Activated naive CD4-positive, alpha-beta T cell treated with anti-CD3 and anti-CD28 coated beads, Interleukin-2, amount 10 ng/mL, durations not matched to agents 7 days and 5 days (primary cell): Measurements from ENCODE around the gene PIGU.
A peak's percentile ranks its signal among the peaks of the same experiment; 100 is the strongest.
"Not testable (repeated sequence)": the region's sequence is repeated elsewhere in the genome, so short reads cannot be mapped to it uniquely, and the experiment has no call there.

Source experiments
- CTCF ChIA-PET: fragments of 350-600 bp; sonication (Branson Sonifier 250); formaldehyde crosslinking; loops from one replicate; lab custom pipeline; 2021; ENCODE audit warnings: antibody characterized with exemption; lab: Charles Lee
- DNase-seq: peaks from one replicate; pipeline ENCODE4 v3.0.0-alpha.2; 2020
- H3K27ac Mint-ChIP-seq: one replicate; pipeline ENCODE4 v1.8.0; 2021; ENCODE audit warnings: mild to moderate bottlenecking, moderate library complexity, mixed read lengths
- H3K27me3 Mint-ChIP-seq: one replicate; pipeline ENCODE4 v1.8.0; 2021; ENCODE audit warnings: mild to moderate bottlenecking, mixed read lengths
- H3K36me3 Mint-ChIP-seq: one replicate; pipeline ENCODE4 v1.8.0; 2021; ENCODE audit warnings: mixed read lengths
- H3K4me1 Mint-ChIP-seq: one replicate; pipeline ENCODE4 v1.8.0; 2021; ENCODE audit warnings: mixed read lengths
- H3K4me3 Mint-ChIP-seq: one replicate; pipeline ENCODE4 v1.8.0; 2021; ENCODE audit warnings: mild to moderate bottlenecking, moderate library complexity, mixed read lengths
- H3K9me3 Mint-ChIP-seq: one replicate; pipeline ENCODE4 v1.8.0; 2021; ENCODE audit warnings: mixed read lengths

PIGU gene, protein sequence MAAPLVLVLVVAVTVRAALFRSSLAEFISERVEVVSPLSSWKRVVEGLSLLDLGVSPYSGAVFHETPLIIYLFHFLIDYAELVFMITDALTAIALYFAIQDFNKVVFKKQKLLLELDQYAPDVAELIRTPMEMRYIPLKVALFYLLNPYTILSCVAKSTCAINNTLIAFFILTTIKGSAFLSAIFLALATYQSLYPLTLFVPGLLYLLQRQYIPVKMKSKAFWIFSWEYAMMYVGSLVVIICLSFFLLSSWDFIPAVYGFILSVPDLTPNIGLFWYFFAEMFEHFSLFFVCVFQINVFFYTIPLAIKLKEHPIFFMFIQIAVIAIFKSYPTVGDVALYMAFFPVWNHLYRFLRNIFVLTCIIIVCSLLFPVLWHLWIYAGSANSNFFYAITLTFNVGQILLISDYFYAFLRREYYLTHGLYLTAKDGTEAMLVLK

DNA sequence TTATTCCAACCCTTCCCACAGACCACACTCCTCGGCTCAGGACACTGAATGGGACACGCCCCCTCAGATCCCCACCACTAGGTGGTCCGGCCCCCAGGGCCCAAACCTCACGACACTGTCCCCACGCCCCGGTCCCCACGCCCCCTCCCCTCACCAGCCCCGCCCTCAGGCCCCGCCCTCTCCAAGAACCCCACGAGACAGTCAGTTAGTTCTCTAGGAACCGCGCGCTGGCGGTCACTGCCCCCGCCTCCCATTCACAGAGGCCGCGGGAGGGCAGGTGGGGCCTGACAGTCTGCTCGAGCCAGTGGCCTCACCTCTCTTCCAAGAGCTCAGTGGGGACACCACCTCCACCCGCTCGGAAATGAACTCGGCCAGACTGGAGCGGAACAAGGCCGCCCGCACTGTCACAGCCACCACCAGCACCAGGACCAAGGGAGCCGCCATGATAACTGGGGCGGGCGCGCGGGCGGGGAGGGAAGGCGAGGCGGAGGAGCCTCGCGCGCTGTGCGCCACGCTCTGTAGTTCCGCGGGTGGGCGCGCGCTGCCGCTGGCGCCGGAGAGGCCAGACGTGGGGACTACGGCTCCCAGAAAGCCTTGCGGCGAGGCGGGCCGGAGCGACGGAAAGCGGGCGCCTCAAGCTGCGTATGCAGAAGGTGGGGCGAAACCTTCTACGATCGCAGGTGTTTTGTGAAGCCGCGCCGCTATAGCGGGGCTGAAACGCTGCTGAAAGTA is at the start of gene PIGU:
PIGU (minus strand) TSS at position 451 of the 732 bp plus-strand sequence; CDS start at position 444, 7 bp downstream.
- Mint-ChIP-seq H3K36me3 (no peaks in the 10 kb centered on the region), H3K4me1 (peaks cover 20% of the 10 kb centered on the region), H3K27me3 (no peaks in the 10 kb centered on the region), H3K9me3 (no peaks in the 10 kb centered on the region), H3K4me3 (peak within 1 kb of the TSS; percentile 93), H3K27ac (peak within 1 kb of the TSS; percentile 96)
- CTCF ChIA-PET = interaction anchor here (1.4 kb wide), 1 partner anchor 32 kb away, joined by 3 read pairs; no protein-coding TSS in a partner anchor
- peak; percentile 98 for DNase-seq

GRCh38 chr20:34724172-34724571 is 47.3 kb upstream of the PIGU start:
- Mint-ChIP-seq H3K27me3 (no peaks in the 10 kb centered on the region), H3K4me3 (no peak overlapping the region), H3K27ac (no peak overlapping the region), H3K36me3 (peaks cover 24% of the 10 kb centered on the region), H3K4me1 (peaks cover 4% of the 10 kb centered on the region), H3K9me3 (no peaks in the 10 kb centered on the region)
- CTCF ChIA-PET = no interaction called here
- DNase-seq = no peak

DNA sequence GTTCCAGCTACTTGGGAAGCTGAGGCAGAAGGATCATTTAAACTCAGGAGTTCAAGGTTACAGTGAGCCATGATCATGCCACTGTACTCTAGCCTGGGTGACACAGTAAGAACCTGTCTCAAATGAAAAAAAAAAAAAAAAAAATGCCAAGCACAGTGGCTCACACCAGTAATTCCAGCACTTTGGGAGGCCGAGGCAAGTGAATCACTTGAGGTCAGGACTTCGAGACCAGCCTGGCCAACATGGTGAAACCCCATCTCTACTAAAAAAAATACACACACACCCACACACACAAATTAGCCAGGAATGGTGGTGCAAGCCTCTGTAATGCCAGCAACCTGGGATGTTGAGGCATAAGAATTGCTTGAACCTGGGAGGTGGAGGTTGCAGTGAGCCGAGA is 45.7 kb upstream of the PIGU start:
- not testable (repeated sequence) for DNase-seq, H3K27ac Mint-ChIP-seq, H3K4me1 Mint-ChIP-seq, H3K27me3 Mint-ChIP-seq, H3K9me3 Mint-ChIP-seq, H3K4me3 Mint-ChIP-seq
- CTCF ChIA-PET = interaction anchor here (0.6 kb wide), 1 partner anchor 185 kb away, joined by 3 read pairs; no protein-coding TSS in a partner anchor
- H3K36me3 Mint-ChIP-seq = peaks cover 33% of the 10 kb centered on the region

DNA sequence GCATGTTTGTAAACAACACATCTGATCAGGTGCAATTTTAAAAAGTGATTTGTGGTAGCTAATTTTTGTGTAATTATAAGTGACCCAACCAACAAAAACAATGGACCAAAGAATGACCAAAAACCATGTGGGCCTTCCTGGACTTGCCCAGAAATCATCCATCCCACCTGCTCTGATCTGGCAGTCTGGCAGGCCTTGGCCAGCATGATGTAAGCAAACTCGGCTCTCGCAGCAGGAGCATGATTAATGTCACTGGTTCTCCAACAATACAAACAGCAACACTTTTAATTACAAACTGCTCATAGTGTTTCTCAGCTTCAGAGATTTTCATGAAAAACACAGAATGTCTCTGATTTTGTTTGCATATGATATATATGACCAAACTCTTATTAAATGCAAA is 43.4 kb upstream of the PIGU start:
- Mint-ChIP-seq H3K36me3 (peaks cover 23% of the 10 kb centered on the region), H3K9me3 (no peaks in the 10 kb centered on the region), H3K4me3 (no peak overlapping the region), H3K4me1 (peaks cover 4% of the 10 kb centered on the region), H3K27me3 (no peaks in the 10 kb centered on the region), H3K27ac (no peak overlapping the region)
- CTCF ChIA-PET = interaction anchor here (0.5 to 2.0 kb wide), 3 partner anchors 49 to 408 kb away, joined by 5 to 10 read pairs (median 8); no protein-coding TSS in a partner anchor
- DNase-seq = no peak

DNA sequence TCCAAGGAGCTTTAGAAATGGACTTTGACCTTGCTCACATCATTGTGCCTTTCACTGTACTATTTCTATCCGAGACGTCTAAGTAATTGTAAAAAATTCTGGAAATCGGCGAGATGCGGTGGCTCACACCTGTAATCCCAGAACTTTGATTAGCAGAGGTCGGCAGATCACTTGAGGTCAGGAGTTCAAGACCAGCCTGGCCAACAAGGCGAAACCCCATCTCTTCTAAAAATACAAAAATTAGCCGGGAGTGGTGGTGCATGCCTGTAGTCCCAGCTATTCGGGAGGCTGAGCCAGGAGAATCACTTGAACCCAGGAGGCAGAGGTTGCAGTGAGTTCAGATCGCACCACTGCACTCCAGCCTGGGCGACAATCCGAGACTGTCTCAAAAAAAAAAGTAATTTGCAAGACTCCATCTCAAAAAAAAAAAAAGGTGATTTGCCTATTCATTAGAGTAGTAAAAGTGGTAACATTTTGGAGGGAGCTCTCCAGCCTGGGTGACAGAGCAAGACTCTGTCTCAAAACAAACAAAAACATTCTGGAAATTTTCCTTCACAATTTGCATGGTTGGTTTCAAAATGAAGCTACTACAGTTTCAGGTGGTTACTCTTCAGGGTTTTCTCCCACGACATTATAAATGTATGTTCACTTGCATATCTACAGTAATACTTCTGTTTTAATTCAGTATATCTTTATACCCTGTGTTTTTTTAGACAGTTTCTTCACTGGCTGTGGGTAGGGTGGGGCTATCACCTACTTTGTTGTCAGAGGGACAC is 42.5 kb upstream of the PIGU start:
- H3K27ac Mint-ChIP-seq, H3K9me3 Mint-ChIP-seq, H3K27me3 Mint-ChIP-seq, DNase-seq, H3K4me1 Mint-ChIP-seq, H3K4me3 Mint-ChIP-seq: not testable (repeated sequence)
- H3K36me3 Mint-ChIP-seq = peaks cover 27% of the 10 kb centered on the region
- CTCF ChIA-PET = interaction anchor here (0.6 to 2.0 kb wide), 3 partner anchors 50 to 407 kb away, joined by 3 to 10 read pairs (median 8); no protein-coding TSS in a partner anchor

- CTCF ChIA-PET = interaction anchor here (0.6 kb wide), 1 partner anchor 181 kb away, joined by 3 read pairs; no protein-coding TSS in a partner anchor
- no peaks in the 10 kb centered on the region for H3K9me3 Mint-ChIP-seq
- peaks cover 32% of the 10 kb centered on the region for H3K36me3 Mint-ChIP-seq
- no peak overlapping the region for H3K4me3 Mint-ChIP-seq
- DNase-seq = no peak
- no peaks in the 10 kb centered on the region for H3K27me3 Mint-ChIP-seq
- H3K27ac Mint-ChIP-seq = no peak overlapping the region
- peaks cover 4% of the 10 kb centered on the region for H3K4me1 Mint-ChIP-seq
These were observed 40.6 kb upstream of the PIGU start for GRCh38 chr20:34717230-34718095.

- no peak overlapping the region for H3K4me3 Mint-ChIP-seq
- DNase-seq = no peak
- H3K27me3 Mint-ChIP-seq = no peaks in the 10 kb centered on the region
- H3K9me3 Mint-ChIP-seq = no peaks in the 10 kb centered on the region
- peaks cover 4% of the 10 kb centered on the region for H3K4me1 Mint-ChIP-seq
- H3K36me3 Mint-ChIP-seq = peaks cover 32% of the 10 kb centered on the region
- H3K27ac Mint-ChIP-seq = no peak overlapping the region
- CTCF ChIA-PET = interaction anchor here (0.6 kb wide), 1 partner anchor 180 kb away, joined by 3 read pairs; no protein-coding TSS in a partner anchor
These were observed 40.0 kb upstream of the PIGU start for GRCh38 chr20:34716921-34717229.

DNA sequence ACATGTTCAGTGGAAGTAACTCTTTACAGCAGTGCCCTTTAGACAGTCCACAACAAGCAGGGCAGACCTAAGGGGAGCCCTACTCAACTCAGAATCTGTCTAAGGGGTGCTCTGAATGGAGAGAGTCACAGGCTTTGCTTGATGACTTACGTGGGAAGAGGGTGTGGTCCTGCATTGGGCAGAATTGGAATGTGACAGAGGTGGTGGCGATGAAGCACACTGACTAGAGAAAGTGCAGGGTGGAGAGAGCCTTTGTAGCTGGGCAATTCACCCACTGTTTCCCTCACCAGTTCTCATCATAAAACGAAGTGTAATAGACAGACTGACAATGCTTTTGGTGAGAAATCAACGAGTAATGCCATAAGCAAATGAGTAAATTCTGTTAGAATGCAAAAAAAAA is 38.5 kb upstream of the PIGU start:
- no peaks in the 10 kb centered on the region for H3K9me3 Mint-ChIP-seq
- CTCF ChIA-PET = interaction anchor here (1.5 kb wide), 1 partner anchor 403 kb away, joined by 6 read pairs; no protein-coding TSS in a partner anchor
- peaks cover 7% of the 10 kb centered on the region for H3K4me1 Mint-ChIP-seq
- no peak overlapping the region for H3K4me3 Mint-ChIP-seq
- peaks cover 7% of the 10 kb centered on the region for H3K27me3 Mint-ChIP-seq
- peaks cover 30% of the 10 kb centered on the region for H3K36me3 Mint-ChIP-seq
- H3K27ac Mint-ChIP-seq = no peak overlapping the region
- DNase-seq = no peak

GRCh38 chr20:34713944-34714515 is 37.1 kb upstream of the PIGU start:
- not testable (repeated sequence) for DNase-seq, H3K27me3 Mint-ChIP-seq
- H3K36me3 Mint-ChIP-seq = peaks cover 22% of the 10 kb centered on the region

GRCh38 chr20:34713194-34713943 is 36.5 kb upstream of the PIGU start:
- no peak for DNase-seq
- no peak overlapping the region for H3K27ac Mint-ChIP-seq
- H3K36me3 Mint-ChIP-seq = peaks cover 18% of the 10 kb centered on the region
- no peaks in the 10 kb centered on the region for H3K9me3 Mint-ChIP-seq
- H3K4me1 Mint-ChIP-seq = peaks cover 11% of the 10 kb centered on the region
- CTCF ChIA-PET = no interaction called here
- no peak overlapping the region for H3K4me3 Mint-ChIP-seq
- H3K27me3 Mint-ChIP-seq = peaks cover 14% of the 10 kb centered on the region

More at GRCh38 chr20:34713944-34714515, 37.1 kb upstream of the PIGU start:
- CTCF ChIA-PET, H3K9me3 Mint-ChIP-seq, H3K27ac Mint-ChIP-seq, H3K4me1 Mint-ChIP-seq, H3K4me3 Mint-ChIP-seq: not testable (repeated sequence)

- H3K27me3 Mint-ChIP-seq = peaks cover 15% of the 10 kb centered on the region
- CTCF ChIA-PET = interaction anchor here (0.8 to 1.4 kb wide), 2 partner anchors 174 to 400 kb away, joined by 3 to 4 read pairs; no protein-coding TSS in a partner anchor
- peaks cover 15% of the 10 kb centered on the region for H3K36me3 Mint-ChIP-seq
- no peak for DNase-seq
- H3K4me3 Mint-ChIP-seq = no peak overlapping the region
- no peak overlapping the region for H3K27ac Mint-ChIP-seq
- H3K9me3 Mint-ChIP-seq = no peaks in the 10 kb centered on the region
- H3K4me1 Mint-ChIP-seq = peaks cover 18% of the 10 kb centered on the region
These were observed 35.8 kb upstream of the PIGU start for GRCh38 chr20:34712525-34713192.
